Uterus (tissue), 2 donors: ENCODE data around the gene WSCD2.
A peak's percentile ranks its signal among the peaks of the same experiment; 100 is the strongest.

Experiments
- CTCF ChIP-seq, 4 experiments: fragments of 200-600 bp in 2 of 4; fragments of 450-650 bp in 2 of 4; sonication (generic) in 2 of 4; IDR thresholded peaks; one replicate each; pipeline ENCODE4 v1.5.1; 2016 to 2019; ENCODE audit warnings: antibody characterized with exemption in 4 of 4, mild to moderate bottlenecking in 2 of 4, moderate library complexity in 1 of 4
- POLR2A ChIP-seq, 2 donors: fragments of 450-650 bp; IDR thresholded peaks; one replicate each; pipeline ENCODE4 v1.6.1; 2016; ENCODE audit warnings: antibody characterized with exemption in 2 of 2, mild to moderate bottlenecking in 1 of 2, moderate library complexity in 1 of 2

- no peak for TF ChIP-seq POLR2A (IDR thresholded peaks at IDR 0.05)
- peak in 2 of 4 experiments; percentile 19 to 31 for TF ChIP-seq CTCF (IDR thresholded peaks at IDR 0.05)
These were observed 16.1 kb upstream of the WSCD2 start for GRCh38 chr12:108112832-108113556.
